WI38 (cell line): Measurements from ENCODE around the gene NAALADL2.

Experiments used
- H3K4me3 ChIP-seq: 2 replicates; pipeline ENCODE4 v1.5.1; 2011; ENCODE audit warnings: low read depth, mild to moderate bottlenecking, control low read depth, low read length
- CTCF ChIP-seq: IDR thresholded peaks from 2 replicates; pipeline ENCODE4 v1.5.1; 2012; ENCODE audit warnings: low read depth, mild to moderate bottlenecking, control low read depth, low read length

NAALADL2 gene

GRCh38 chr3:174951498-174952005 lies 92.4 kb downstream of the NAALADL2 start:
- TF ChIP-seq CTCF, result no peak
- no peak overlapping the region for H3K4me3 ChIP-seq

GRCh38 chr3:174953068-174953467 lies 93.9 kb downstream of the NAALADL2 start:
- TF ChIP-seq CTCF, result no peak
- no peak overlapping the region for H3K4me3 ChIP-seq

GRCh38 chr3:174955513-174956016 lies 96.4 kb downstream of the NAALADL2 start:
- H3K4me3 ChIP-seq, result no peak overlapping the region
- no peak for TF ChIP-seq CTCF

- TF ChIP-seq CTCF, result no peak
- H3K4me3 ChIP-seq, result no peak overlapping the region
Observed at GRCh38 chr3:174957081-174957480, 97.9 kb downstream of the NAALADL2 start.

- no peak overlapping the region for H3K4me3 ChIP-seq
- TF ChIP-seq CTCF, result no peak
Observed at GRCh38 chr3:174957551-174958001, 98.4 kb downstream of the NAALADL2 start.

GRCh38 chr3:174958671-174959328 lies 99.7 kb downstream of the NAALADL2 start:
- no peak for TF ChIP-seq CTCF
- H3K4me3 ChIP-seq, result no peak overlapping the region

- H3K4me3 ChIP-seq, result no peak overlapping the region
- no peak for TF ChIP-seq CTCF
Observed at GRCh38 chr3:174959556-174960065, 100.5 kb downstream of the NAALADL2 start.
